Peyer's patch (tissue), 4 donors: ENCODE results near the gene SCTR.

ENCODE experiments used
- POLR2A ChIP-seq, 2 donors: fragments of 450-650 bp; IDR thresholded peaks; one replicate each; pipeline ENCODE4 v1.5.1; 2017; ENCODE audit warnings: antibody characterized with exemption in 2 of 2, mild to moderate bottlenecking in 2 of 2, moderate library complexity in 2 of 2
- TF ChIP-seq, protein P1 (sequence below), 6 experiments: fragments of 450-650 bp in 4 of 6; fragments of 200-600 bp in 2 of 6; sonication (generic) in 1 of 6; IDR thresholded peaks; one replicate each; pipeline ENCODE4 v1.5.1; 2017 to 2019; ENCODE audit warnings: antibody characterized with exemption in 6 of 6, mild to moderate bottlenecking in 3 of 6, moderate library complexity in 1 of 6

DNA sequence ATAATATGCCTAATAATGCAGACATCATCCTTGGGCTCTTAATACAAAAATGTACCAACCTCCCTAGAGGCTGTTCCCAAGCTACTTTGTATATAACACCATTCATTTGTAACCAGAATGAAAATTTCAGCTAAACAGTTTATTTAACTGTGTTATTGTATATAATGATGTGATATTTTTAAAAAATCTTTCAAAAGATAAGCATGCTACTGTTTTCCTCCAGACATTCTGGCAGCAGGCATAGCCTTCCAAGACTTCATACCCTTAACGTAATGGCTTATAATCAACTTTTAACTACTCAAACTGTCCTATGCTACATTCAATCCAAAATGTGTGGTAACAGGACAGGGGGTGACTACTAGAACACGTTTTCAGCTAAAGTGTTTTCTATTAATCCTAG lies 41.2 kb upstream of the SCTR start:
- TF ChIP-seq POLR2A (IDR thresholded peaks at IDR 0.05) = no peak
- TF ChIP-seq, protein P1, sequence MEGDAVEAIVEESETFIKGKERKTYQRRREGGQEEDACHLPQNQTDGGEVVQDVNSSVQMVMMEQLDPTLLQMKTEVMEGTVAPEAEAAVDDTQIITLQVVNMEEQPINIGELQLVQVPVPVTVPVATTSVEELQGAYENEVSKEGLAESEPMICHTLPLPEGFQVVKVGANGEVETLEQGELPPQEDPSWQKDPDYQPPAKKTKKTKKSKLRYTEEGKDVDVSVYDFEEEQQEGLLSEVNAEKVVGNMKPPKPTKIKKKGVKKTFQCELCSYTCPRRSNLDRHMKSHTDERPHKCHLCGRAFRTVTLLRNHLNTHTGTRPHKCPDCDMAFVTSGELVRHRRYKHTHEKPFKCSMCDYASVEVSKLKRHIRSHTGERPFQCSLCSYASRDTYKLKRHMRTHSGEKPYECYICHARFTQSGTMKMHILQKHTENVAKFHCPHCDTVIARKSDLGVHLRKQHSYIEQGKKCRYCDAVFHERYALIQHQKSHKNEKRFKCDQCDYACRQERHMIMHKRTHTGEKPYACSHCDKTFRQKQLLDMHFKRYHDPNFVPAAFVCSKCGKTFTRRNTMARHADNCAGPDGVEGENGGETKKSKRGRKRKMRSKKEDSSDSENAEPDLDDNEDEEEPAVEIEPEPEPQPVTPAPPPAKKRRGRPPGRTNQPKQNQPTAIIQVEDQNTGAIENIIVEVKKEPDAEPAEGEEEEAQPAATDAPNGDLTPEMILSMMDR (IDR thresholded peaks at IDR 0.05) = no peak
